ENCODE measurements around the gene CXCL14. TPM values are rescaled to one million over a fixed set of nuclear protein-coding genes. Genes with fewer than 3 reads are reported as not detected.

Gene CXCL14
- polyA plus RNA-seq, 1 of the 3 experiments (the other 2 are of a cell fraction) = 0.05 TPM

GRCh38 chr5:135593141-135593540, 14.3 kb upstream of the CXCL14 start:
- ChIA-PET CTCF (interaction anchor here (0.8 to 1.7 kb wide), 5 partner anchors 41 to 237 kb away, joined by 3 to 5 read pairs (median 4); no protein-coding TSS in a partner anchor), POLR2A (no interaction called here)
- WGBS (ENCODE audit: low lambda C conversion rate) = 2% methylated on average over 3 of the region's 3 CpGs

GRCh38 chr5:135592312-135593045, 13.7 kb upstream of the CXCL14 start:
- H3K9me2 ChIP-seq = no peaks in the 10 kb centered on the region
- no peak for TF ChIP-seq PBX3 (IDR thresholded peaks at IDR 0.05)
- no peak for TF ChIP-seq MEF2A (IDR thresholded peaks at IDR 0.05; ENCODE audit: borderline replicate concordance, low read depth)
- no peak for TF ChIP-seq RCOR1 (IDR thresholded peaks at IDR 0.05; ENCODE audit: low read length)
- TF ChIP-seq TEAD4 (IDR thresholded peaks at IDR 0.05; ENCODE audit: borderline replicate concordance, insufficient read depth) = no peak
- no peak for TF ChIP-seq NRF1 (IDR thresholded peaks at IDR 0.05; ENCODE audit: low read depth, low read length)
- no peak for TF ChIP-seq RFX5 (IDR thresholded peaks at IDR 0.05; ENCODE audit: low read length)
- TF ChIP-seq YY1 (IDR thresholded peaks at IDR 0.05; ENCODE audit: low read depth) = no peak
- no peak for TF ChIP-seq FOXJ3 (CRISPR knock-in tag; IDR thresholded peaks at IDR 0.05)
- no peak for TF ChIP-seq CTCF (IDR thresholded peaks at IDR 0.05)
- no peak for TF ChIP-seq FOSL2 (IDR thresholded peaks at IDR 0.05; ENCODE audit: borderline replicate concordance, low read depth)
- no peak for TF ChIP-seq JUND (IDR thresholded peaks at IDR 0.05)
- TF ChIP-seq USF2 (IDR thresholded peaks at IDR 0.05; ENCODE audit: borderline replicate concordance, low read depth, low read length) = no peak
- no peak for TF ChIP-seq POLR2AphosphoS5 (IDR thresholded peaks at IDR 0.05; ENCODE audit: low read depth, low read length)
- no peak for TF ChIP-seq GABPA (IDR thresholded peaks at IDR 0.05; ENCODE audit: low read depth)
- no peaks in the 10 kb centered on the region for H3K79me2 ChIP-seq (ENCODE audit: insufficient read depth)
- no peak overlapping the region for H2AFZ ChIP-seq (ENCODE audit: low read depth)
- CTCF ChIA-PET = interaction anchor here (0.9 to 1.7 kb wide), 4 partner anchors 41 to 238 kb away, joined by 4 to 5 read pairs (median 4); no protein-coding TSS in a partner anchor
- no peaks in the 10 kb centered on the region; a peak in 1 of 4 replicates for H3K4me1 ChIP-seq (ENCODE audit: control insufficient read depth in 1 of 2, insufficient read depth in 2 of 2, low read depth in 1 of 2, low read length in 1 of 2)
- no peaks in the 10 kb centered on the region for H3K36me3 ChIP-seq (replicated peaks in 1 of 2; ENCODE audit: control insufficient read depth in 1 of 2, insufficient read depth in 2 of 2, low read length in 1 of 2)
- peaks cover 21% of the 10 kb centered on the region for H3K27me3 ChIP-seq (ENCODE audit: insufficient read depth)
- no peaks in the 10 kb centered on the region for H4K20me1 ChIP-seq (ENCODE audit: insufficient read depth)
- no peak for DNase-seq
- no peaks in the 10 kb centered on the region for H3K9me3 ChIP-seq
- no peak overlapping the region for H3K9ac ChIP-seq
- no peak overlapping the region for H3K4me2 ChIP-seq
- H3K27ac ChIP-seq (ENCODE audit: low read depth in 2 of 2, low read length in 1 of 2) = no peak overlapping the region
- POLR2A ChIA-PET = no interaction called here
- H3K4me3 ChIP-seq (ENCODE audit: low read depth in 2 of 2, low read length in 1 of 2) = no peak overlapping the region
- WGBS (ENCODE audit: low lambda C conversion rate) = 9% methylated on average over 6 of the region's 6 CpGs
- no peaks in the 10 kb centered on the region for H3F3A ChIP-seq (replicated peaks; ENCODE audit: insufficient read depth)

More at GRCh38 chr5:135593141-135593540, 14.3 kb upstream of the CXCL14 start:
- Histone ChIP-seq H3K9me2 (no peaks in the 10 kb centered on the region), H3K4me2 (no peak overlapping the region), H4K20me1 (ENCODE audit: insufficient read depth) (no peaks in the 10 kb centered on the region), H3K4me1 (ENCODE audit: control insufficient read depth in 1 of 2, insufficient read depth in 2 of 2, low read depth in 1 of 2, low read length in 1 of 2) (no peaks in the 10 kb centered on the region; a peak in 1 of 4 replicates), H3K9ac (no peak overlapping the region), H3K27me3 (ENCODE audit: insufficient read depth) (peaks cover 21% of the 10 kb centered on the region), H2AFZ (ENCODE audit: low read depth) (no peak overlapping the region), H3F3A (replicated peaks; ENCODE audit: insufficient read depth) (no peaks in the 10 kb centered on the region), H3K27ac (ENCODE audit: low read depth in 2 of 2, low read length in 1 of 2) (no peak overlapping the region), H3K9me3 (no peaks in the 10 kb centered on the region), H3K36me3 (replicated peaks in 1 of 2; ENCODE audit: control insufficient read depth in 1 of 2, insufficient read depth in 2 of 2, low read length in 1 of 2) (no peaks in the 10 kb centered on the region), H3K4me3 (ENCODE audit: low read depth in 2 of 2, low read length in 1 of 2) (no peak overlapping the region), H3K79me2 (ENCODE audit: insufficient read depth) (no peaks in the 10 kb centered on the region)
- no peak for TF ChIP-seq TAF1 (IDR thresholded peaks at IDR 0.05; ENCODE audit: borderline replicate concordance, low read depth, low read length)
- no peak for TF ChIP-seq GABPA (IDR thresholded peaks at IDR 0.05; ENCODE audit: low read depth)
- no peak for TF ChIP-seq EP300 (IDR thresholded peaks at IDR 0.05; ENCODE audit: borderline replicate concordance in 1 of 2, low read depth in 1 of 2, low read length in 1 of 2)
- TF ChIP-seq SMC3 (IDR thresholded peaks at IDR 0.05; ENCODE audit: low read depth, low read length) = no peak
- no peak for TF ChIP-seq MXI1 (IDR thresholded peaks at IDR 0.05; ENCODE audit: low read depth, low read length)
- TF ChIP-seq USF2 (IDR thresholded peaks at IDR 0.05; ENCODE audit: borderline replicate concordance, low read depth, low read length) = no peak
- DNase-seq = no peak
